Fibroblast of skin of scalp (primary cell): ENCODE data around the gene ZSCAN4.
A peak's percentile ranks its signal among the peaks of the same experiment; 100 is the strongest.

Experiments
- DNase-seq: peaks from one replicate; pipeline ENCODE4 v3.0.0-alpha.2; 2013

The ZSCAN4 gene

DNA sequence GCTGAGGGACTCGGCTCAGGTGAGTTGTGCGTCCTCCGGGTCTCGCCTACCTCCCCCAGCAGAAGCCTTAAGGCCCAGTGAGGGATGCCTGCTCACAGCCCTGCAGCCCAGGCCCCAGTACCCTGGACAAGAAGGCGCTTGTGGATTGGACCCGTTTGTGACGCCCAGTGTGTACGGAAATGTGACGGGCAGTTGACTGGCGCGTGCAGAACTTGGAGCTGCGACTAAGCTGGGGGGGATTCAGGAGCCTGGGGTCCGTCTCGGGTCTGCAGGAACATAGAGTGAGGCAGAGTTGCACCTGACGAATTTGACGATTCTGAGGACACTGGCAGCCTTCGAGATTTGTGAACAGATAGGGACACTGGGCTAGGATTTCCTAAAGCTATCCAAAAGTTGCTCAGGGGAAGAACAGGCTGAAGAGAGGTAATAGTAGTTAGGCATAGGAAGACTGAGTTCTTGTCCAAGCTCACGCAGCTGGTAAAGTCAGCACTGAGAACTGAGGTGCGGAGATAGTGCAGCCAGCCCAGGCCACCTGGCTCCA lies 13.6 kb downstream of the ZSCAN4 start:
- no peak for DNase-seq

DNA sequence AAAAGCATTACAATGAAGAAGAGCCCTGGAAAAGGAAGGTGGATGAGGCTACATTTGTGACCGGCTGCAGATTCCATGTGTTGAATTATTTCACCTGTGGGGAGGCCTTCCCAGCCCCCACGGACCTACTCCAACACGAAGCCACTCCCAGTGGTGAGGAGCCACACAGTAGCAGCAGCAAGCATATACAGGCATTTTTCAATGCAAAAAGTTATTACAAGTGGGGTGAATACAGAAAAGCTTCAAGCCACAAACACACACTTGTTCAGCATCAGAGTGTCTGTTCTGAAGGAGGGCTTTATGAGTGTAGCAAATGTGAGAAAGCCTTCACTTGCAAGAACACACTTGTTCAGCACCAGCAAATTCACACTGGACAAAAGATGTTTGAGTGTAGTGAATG lies 18.0 kb downstream of the ZSCAN4 start:
- DNase-seq: no peak

DNA sequence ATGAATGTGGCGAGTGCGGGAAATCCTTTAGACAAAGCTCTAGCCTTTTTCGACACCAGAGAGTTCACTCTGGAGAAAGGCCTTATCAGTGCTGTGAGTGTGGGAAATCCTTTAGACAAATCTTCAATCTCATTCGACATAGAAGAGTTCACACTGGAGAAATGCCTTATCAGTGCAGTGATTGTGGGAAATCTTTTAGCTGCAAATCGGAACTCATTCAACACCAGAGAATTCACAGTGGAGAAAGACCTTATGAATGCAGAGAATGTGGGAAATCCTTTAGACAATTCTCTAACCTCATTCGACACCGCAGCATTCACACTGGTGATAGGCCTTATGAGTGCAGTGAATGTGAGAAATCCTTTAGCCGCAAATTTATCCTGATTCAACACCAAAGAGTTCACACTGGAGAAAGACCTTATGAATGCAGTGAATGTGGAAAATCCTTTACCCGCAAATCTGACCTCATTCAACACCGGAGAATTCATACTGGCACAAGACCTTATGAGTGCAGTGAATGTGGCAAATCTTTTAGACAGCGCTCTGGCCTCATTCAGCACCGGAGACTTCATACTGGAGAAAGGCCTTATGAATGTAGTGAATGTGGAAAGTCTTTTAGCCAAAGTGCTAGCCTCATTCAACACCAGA lies 18.8 kb downstream of the ZSCAN4 start:
- no peak for DNase-seq

GRCh38 chr19:57688011-57688763 lies 19.5 kb downstream of the ZSCAN4 start:
- DNase-seq: no peak

DNA sequence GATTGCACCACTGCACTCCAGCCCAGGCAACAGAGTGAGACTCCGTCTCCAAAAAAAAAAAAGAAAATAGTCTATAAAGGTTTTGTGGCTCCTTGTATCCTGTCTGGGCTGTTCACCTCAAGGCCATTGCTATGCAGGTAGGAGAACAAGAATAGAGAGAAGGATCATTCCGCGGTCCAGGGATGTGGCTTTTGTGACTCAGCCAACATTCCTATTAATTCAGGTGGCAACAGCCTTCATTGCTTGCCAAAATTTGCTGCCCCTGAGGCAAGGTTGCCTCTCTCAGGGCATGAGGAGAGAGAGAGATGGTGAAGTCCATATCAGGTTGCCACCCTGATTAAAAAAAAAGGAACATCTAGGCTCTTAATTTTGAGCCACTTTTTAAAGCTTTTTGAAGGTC lies 21.0 kb downstream of the ZSCAN4 start:
- no peak for DNase-seq

- no peak for DNase-seq
Measured at GRCh38 chr19:57701625-57702024, 32.9 kb downstream of the ZSCAN4 start.

DNA sequence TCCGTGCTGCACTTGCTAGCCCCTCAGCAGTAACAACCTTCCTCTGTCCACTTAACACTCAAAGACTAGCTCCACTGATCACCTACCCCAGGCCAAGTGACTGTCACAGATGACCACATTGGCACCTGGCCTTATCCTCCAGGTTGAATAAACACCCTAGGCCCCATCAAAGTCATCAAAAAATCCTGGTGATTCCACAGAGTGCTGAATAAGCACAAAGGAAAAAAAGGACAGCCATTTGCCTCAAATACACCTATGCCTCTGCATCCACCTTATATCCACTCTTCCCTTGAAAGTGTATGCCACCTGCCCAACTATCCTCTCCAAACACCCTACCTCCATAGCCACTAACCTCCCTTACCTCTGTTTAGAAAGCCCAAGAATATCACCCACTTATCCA lies 37.6 kb downstream of the ZSCAN4 start:
- no peak for DNase-seq

- peak; percentile 83 for DNase-seq
Measured at GRCh38 chr19:57708641-57709361, 40.1 kb downstream of the ZSCAN4 start, which contains the start of gene ZNF154. TSS of gene ZNF154 (minus strand) at chr19:57709204. CDS start at chr19:57708971, 233 bp downstream.

DNA sequence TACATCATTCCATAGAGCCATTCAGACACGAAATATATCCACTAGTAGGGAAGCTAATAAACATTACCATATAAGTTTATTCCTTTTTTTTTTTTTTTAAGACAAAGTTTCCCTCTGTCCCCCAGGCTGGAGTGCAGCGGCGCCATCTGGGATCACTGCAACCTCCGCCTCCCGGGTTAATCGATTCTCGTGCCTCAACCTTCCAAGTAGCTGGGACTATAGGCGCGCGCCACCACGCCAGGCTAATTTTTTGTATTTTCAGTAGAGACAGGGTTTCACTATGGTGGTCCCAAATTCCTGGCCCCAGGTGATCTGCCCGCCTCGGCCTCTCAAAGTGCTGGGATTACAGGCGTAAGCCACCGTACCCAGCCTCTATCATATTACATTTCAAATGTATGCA lies 40.9 kb downstream of the ZSCAN4 start:
- no peak for DNase-seq

GRCh38 chr19:57712222-57712621 lies 43.5 kb downstream of the ZSCAN4 start:
- DNase-seq: no peak

DNA sequence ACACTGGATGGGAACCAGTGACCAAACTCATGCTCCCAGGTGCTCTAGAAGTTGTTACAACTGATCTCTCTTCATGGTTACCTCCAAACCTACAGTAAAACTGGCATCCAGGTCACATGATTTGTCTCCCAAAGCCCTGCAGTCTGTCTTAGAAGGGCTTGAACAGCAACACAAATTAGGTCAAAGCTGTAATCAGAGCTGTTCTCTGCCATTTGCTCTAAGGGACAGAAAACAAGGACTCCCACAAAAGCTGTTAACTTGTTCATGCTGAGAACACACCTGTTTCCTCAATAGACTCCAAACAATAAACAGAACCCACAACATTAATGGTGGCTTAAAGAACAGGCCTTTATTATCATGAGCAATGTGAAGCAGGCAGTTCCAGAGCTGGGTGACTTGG lies 50.7 kb downstream of the ZSCAN4 start:
- DNase-seq: no peak

DNA sequence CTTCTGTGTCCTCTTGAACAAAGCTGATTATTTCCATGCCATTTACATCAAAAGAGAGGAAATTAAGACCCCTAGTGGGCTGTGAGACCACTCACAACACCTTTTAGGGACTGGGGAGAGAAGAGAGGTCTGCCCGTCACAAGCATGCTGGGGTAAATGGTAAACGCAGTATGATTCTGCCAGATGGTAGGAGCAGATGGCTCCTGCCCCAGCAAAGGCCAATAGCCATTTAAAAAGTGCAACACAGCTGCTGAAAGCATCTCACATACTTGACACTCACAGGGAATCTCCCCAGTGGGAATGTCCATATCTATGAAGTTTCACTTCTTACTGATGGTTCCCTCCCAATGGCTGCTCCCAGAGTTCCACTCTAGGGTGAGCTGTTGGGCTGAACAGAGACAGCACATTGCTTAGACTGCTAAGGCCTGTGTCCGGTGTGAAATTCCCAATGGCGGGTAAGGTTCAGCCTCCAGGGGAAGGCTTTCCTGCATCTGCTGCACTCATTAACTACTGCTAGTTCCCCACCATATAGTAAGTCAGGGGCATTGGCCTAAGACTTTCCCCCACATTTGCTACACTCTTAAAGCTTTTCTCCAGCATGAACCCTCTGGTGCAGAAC lies 51.3 kb downstream of the ZSCAN4 start:
- DNase-seq: no peak

GRCh38 chr19:57720878-57721277 lies 52.1 kb downstream of the ZSCAN4 start:
- no peak for DNase-seq
